Stimulated activated CD8-positive, alpha-beta memory T cell treated with anti-CD3 and anti-CD28 coated beads, Interleukin-12 subunit alpha, Interleukin-12 subunit beta, amount 100 ng/mL, for 24 hours (primary cell): ENCODE results near the gene PNMA6E.

Source experiments
- DNase-seq: peaks from one replicate; pipeline ENCODE4 v3.0.0-alpha.2; 2020; ENCODE audit errors: extremely low read depth

The PNMA6E gene

GRCh38 chrX:153352858-153353257 lies 48.3 kb downstream of the PNMA6E start:
- no peak for DNase-seq

GRCh38 chrX:153351981-153352380 lies 49.2 kb downstream of the PNMA6E start:
- DNase-seq = no peak

DNA sequence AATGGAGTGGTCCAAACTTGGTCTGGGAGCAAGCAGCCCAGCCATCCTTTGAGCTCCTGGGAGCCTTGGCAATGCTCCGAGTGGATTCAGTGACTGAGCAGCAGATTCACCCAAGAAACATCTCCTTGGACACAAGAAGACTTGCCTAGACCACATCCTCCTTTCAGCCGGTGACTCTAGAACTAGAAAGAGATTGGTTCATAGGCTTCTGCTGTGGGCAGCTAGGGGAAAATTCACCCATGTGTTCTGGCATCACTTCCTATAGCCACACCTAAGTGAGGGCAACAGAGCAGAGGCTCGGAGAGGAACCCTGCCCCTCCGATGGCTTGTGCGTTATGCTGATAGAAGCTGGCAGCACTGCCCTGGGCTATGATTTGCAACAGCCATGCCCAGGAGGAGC lies 51.2 kb downstream of the PNMA6E start:
- no peak for DNase-seq

GRCh38 chrX:153348421-153348820 lies 52.7 kb downstream of the PNMA6E start:
- no peak for DNase-seq

DNA sequence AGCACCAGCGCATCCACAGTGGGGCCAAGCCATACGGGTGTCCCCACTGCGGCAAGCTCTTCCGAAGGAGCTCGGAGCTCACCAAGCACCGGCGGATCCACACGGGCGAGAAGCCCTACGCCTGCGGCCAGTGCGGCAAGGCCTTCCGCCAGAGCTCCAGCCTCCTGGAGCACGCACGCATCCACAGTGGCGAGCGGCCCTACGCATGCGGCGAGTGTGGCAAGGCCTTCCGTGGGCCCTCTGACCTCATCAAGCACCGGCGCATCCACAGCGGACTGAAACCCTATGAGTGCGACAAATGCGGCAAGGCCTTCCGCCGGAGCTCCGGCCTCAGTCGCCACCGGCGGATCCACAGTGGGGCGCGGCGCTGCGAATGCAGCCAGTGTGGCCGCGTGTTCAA lies 53.6 kb downstream of the PNMA6E start:
- no peak for DNase-seq
